Peyer's patch (tissue), 4 donors: ENCODE measurements around the gene CD52.

Experiments
- POLR2A ChIP-seq, 2 donors: fragments of 450-650 bp; IDR thresholded peaks; one replicate each; pipeline ENCODE4 v1.5.1; 2017; ENCODE audit warnings: antibody characterized with exemption in 2 of 2, mild to moderate bottlenecking in 2 of 2, moderate library complexity in 2 of 2
- TF ChIP-seq, protein P1 (sequence below), 6 experiments: fragments of 450-650 bp in 4 of 6; fragments of 200-600 bp in 2 of 6; sonication (generic) in 1 of 6; IDR thresholded peaks; one replicate each; pipeline ENCODE4 v1.5.1; 2017 to 2019; ENCODE audit warnings: antibody characterized with exemption in 6 of 6, mild to moderate bottlenecking in 3 of 6, moderate library complexity in 1 of 6

DNA sequence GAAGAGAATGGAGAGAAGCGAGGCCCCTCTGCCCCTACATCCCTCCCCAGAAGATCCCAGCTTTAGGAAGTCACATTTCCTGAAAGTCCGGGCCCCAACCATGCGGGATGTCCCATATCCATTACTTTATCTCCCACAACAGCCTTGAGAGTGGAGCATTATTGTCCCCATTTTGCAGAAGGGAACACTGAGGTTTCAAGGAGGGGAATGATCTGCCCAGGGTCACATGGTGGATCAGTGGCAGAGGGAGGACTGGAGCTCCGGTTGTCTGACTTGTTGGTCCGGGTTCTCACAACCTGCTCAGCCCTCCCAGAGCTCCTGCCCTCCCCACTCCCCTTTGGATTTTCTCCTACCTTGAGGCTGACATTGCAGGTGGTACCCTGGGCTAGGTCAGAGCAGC is 38.3 kb downstream of the CD52 start:
- TF ChIP-seq, protein P1, sequence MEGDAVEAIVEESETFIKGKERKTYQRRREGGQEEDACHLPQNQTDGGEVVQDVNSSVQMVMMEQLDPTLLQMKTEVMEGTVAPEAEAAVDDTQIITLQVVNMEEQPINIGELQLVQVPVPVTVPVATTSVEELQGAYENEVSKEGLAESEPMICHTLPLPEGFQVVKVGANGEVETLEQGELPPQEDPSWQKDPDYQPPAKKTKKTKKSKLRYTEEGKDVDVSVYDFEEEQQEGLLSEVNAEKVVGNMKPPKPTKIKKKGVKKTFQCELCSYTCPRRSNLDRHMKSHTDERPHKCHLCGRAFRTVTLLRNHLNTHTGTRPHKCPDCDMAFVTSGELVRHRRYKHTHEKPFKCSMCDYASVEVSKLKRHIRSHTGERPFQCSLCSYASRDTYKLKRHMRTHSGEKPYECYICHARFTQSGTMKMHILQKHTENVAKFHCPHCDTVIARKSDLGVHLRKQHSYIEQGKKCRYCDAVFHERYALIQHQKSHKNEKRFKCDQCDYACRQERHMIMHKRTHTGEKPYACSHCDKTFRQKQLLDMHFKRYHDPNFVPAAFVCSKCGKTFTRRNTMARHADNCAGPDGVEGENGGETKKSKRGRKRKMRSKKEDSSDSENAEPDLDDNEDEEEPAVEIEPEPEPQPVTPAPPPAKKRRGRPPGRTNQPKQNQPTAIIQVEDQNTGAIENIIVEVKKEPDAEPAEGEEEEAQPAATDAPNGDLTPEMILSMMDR (IDR thresholded peaks at IDR 0.05), result no peak
- no peak for TF ChIP-seq POLR2A (IDR thresholded peaks at IDR 0.05)
